Adrenal gland (tissue), 5 donors: ENCODE measurements around the gene PPP2R2D.

ENCODE experiments used
- CTCF ChIP-seq, 6 experiments: fragments of 450-650 bp in 4 of 6; fragments of 200-600 bp in 2 of 6; sonication (generic) in 1 of 6; IDR thresholded peaks; 1 replicate in 5 of 6; 2 replicates in 1 of 6; pipeline versions ENCODE4 v1.5.1 to v1.8.0; 2016 to 2021; ENCODE audit warnings: antibody characterized with exemption in 6 of 6, mild to moderate bottlenecking in 2 of 6, moderate library complexity in 1 of 6
- POLR2A ChIP-seq, 2 donors: fragments of 450-650 bp; IDR thresholded peaks; one replicate each; pipeline ENCODE4 v1.6.1; 2017; ENCODE audit warnings: antibody characterized with exemption in 2 of 2, mild to moderate bottlenecking in 2 of 2, moderate library complexity in 1 of 2
- donor health status: DM: no; HTN: no; CAD: no.

GRCh38 chr10:131975003-131975402 is 74.2 kb downstream of the PPP2R2D start:
- no peak for TF ChIP-seq CTCF (IDR thresholded peaks at IDR 0.05)
- TF ChIP-seq POLR2A (IDR thresholded peaks at IDR 0.05) = no peak
